NOMO-1 treated with dmso at 0.1 percent for 144 hours (cell line): Measurements from ENCODE around the gene PER3.
A peak's percentile ranks its signal among the peaks of the same experiment; 100 is the strongest.

Experiments used
- DNase-seq: peaks from one replicate; lab custom pipeline; 2025; ENCODE audit not compliant: unreplicated experiment; lab: John Stamatoyannopoulos, UW

Gene PER3

DNA sequence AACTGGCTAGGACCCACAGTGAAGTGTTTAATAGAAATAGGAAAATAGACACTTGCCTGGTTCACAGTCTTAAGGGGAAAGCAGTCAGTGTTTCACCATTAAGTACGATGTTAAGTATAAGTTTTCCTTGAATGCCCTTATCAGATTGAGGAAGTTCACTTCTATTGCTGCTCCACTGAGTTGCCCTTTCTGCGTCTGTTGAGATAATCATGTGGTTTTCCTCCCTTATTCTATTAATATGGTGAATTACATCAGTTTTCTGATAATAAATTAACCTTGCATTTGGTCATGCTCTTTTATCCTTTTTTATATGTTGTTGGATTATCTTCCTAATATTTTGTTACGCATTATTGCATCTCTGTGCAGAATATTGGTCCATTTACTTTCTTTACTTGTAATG is 47.4 kb downstream of the PER3 start:
- DNase-seq = peak; percentile 19

DNA sequence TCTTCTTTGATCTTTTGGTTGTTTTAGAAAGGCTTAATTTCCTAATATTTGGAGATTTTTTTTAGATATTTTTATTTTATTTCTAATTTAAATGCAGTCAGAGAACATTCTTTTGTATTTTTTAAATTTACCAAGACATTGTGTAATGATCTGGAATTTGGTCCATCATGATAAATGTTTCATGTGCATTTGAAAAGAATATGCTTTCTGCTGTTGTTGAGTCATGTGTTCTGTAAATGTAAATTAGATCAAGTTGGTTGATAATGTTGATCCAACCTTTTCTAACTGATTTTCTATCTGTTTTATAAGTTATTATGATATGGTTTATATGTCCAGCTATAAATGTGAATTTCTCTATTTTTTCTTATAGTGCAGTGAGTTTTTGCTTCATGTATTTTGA is 48.9 kb downstream of the PER3 start:
- DNase-seq = no peak

DNA sequence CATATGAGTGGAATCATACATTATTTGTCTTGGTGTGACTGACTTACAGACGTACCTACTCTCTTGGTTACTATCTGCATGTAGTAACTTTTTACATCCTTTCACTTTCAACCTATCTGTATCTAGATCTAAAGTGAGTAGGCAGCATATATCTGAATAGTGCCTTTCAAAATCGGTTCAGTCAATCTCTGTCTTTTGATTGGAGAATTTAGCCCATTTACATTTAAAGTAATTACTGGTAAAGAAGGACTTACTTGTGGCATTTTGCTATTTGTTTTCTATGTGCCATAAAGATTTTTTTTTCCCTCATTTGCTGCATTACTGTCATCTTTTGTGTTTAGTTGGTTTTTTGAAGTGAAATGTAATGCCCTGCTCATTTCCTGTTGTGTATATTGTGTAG is 54.6 kb downstream of the PER3 start:
- DNase-seq = no peak

DNA sequence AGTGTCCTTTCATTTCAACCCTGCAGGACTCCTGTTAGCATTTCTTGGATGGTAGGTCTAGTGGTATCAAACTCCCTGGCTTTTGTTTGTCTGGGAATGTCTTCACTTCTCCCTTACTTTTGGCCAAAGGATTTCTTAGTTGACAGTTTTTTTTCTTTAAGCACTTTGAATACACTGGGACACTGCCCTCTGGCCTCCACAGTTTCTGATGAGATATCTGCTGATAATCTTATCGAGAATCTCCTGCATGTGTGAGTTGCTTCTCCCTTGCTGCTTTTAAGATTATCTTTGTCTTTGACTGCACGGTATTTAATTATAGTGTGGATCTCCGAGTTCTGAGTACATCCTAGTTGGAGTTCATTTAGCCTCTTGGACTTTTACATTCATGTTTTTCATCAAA is 55.4 kb downstream of the PER3 start:
- DNase-seq = no peak

DNA sequence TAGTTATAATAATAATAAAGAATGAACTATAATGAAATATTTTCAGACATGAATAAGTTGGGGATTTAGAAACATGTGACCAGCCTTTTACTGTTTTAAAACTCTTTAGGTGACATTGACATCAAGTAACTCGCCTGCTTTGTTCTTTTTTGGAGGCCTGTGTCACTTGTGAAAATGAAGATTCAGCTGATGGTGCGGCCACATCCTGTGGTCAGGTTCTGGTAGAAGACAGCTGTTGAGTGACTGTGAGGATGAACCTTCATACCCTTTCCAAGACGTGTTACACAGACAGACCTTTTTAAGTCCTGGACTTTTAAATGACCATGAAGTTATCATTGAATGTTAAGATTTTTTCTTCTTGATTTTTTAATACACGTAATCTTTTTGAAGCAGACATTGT is 58.4 kb downstream of the PER3 start:
- no peak for DNase-seq

DNA sequence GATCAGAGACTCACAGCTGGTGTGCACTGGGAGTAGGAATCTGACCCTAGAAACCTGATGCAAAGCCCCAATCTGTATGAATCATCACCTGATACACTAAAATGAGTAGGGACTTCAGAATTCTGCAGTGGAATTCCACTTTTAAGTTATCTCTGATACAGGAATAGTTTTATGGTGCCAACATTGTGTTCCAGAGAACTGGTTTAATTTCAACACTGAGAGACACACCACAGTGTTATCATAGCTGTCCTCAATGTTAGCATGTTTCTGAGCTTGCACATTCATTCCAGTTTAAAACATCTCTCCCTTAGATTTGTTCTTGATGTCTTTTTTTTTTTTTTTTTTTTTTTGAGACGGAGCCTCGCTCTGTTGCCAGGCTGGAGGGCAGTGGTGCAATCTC is 61.7 kb downstream of the PER3 start:
- DNase-seq = no peak

DNA sequence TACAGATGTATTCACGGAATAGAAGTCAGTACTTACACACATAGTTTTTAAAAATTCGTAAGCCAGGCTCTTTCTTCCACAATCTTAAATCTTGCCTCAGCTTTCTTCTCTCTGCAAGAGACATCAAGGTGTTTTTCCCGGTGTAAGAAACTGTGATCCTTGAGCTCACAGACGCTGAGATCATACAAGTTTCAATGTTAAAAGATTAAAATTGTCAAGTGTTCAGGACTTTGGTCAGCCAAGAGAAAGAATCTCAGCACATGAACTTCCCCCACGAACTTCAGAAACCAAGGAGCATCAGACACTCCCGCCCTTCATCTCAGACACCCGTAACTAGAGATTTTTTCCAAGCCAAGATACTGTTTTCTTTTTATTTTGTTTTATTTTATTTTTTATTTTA is 62.6 kb downstream of the PER3 start:
- DNase-seq = no peak

DNA sequence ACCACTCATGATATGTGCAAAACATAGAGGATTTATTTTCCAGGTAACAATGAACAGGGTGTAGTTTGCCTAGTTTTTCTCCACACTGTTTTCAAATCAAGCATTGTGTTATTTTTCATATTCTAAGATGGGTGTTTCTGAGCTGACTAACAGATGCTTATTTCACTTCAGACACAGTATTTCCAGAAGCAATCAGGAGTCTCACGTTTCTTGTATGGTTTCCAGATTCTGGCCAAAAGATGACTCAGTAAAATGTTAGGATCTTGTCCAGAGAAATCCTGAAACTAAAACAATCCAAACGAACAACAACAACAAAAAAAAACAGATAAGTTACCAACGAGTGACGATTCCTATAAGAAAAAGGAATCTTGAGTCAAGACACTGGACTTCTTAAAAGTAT is 63.5 kb downstream of the PER3 start:
- no peak for DNase-seq

DNA sequence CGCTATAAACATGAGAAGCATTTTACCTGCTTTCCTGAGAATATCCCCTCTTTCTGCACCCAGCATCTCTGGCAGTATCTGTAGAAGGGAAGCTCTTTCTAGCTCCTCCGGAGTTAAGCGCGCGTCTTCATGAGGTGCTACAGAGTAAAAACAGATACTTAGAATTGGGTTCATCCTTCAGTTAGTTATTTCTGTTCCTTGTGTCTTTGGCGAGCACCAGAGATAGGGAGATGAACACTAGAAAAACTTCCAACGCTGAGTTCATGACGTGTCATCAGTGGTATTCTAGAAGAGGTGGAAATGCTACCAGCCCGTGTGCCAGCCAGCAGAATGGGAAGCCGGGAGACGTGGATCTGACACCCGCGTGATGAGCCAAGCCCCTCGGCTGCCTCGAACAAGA is 66.7 kb downstream of the PER3 start:
- DNase-seq = no peak

DNA sequence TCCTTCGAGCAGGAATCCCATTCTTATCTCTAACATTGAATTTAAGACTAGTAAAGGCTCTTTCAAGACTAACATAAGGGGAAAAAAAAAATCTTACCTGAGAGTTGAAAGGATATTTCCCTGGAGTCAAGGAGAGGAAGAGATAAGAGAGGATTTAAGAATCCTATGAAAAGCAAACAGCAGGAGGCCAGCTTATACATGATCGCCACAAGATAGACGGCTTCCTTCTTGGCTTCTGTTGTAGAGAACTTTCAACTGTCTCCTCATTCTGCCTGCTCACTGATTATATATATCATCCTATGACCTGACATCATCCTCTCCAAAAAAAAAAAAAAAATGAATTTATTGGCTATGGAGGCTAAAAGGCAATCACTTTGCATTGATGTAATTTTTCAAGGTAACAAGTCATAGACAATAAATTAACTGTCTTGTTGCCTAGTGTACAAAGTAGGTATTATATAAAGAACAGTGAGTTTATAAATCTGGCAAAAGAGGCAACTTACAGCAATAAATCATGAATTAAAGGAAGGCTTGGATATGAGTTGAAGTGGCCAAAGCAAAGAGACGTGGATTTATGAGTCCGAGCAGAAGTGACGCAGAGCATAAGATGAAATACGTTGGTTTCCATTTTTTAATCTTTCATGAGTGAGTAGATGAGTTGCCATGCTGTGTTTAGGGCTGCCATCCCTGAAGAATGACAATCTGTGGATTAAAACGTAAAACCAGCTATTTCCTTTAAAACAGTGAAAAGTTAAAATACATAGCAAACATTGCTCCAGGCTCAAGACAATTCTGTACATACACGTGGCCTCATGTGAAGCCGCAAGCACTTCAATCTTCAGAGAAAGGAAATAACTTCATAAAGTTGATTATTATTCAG is 69.0 kb downstream of the PER3 start, which contains the start of gene UTS2:
Gene UTS2 (minus strand): TSS at position 262 of the 880 bp plus-strand sequence. CDS start 62 bp downstream, at position 200.
- DNase-seq = no peak

DNA sequence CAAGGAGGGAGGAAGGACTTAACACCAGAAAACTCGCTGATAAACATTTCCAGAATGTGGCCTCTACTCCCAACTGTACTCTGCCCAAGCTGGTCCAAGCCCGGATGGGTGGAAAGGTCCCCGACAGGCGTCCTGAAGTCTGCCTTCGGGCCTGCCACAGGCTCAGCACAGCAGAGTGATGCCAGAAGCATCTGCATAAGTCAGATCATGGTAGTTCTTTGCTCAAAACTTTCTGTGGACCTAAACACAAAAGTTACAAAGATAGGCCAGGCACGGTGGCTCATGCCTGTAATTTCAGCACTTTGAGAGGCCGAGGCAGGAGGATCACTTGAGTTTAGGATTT is 69.6 kb downstream of the PER3 start:
- no peak for DNase-seq

DNA sequence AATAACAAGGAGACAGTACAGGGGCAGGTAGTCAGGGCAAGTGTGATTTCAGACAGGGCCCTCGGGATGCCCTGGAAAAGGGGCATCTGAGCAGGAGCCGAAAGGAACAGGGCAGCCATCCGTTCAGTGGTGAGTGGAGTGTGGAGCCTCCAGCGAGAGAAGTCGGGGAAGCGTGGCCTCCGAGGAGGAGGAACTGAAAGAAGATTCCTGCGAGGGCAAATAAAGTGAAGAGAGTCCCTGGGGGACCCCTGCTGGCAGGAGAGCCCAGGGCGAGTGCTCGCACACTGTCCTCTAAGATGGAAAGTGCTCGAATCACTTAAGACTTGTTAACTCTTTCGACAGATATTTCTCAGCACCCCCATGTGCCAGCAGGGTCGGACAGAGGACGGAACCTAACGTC is 72.3 kb downstream of the PER3 start:
- DNase-seq = peak; percentile 55

DNA sequence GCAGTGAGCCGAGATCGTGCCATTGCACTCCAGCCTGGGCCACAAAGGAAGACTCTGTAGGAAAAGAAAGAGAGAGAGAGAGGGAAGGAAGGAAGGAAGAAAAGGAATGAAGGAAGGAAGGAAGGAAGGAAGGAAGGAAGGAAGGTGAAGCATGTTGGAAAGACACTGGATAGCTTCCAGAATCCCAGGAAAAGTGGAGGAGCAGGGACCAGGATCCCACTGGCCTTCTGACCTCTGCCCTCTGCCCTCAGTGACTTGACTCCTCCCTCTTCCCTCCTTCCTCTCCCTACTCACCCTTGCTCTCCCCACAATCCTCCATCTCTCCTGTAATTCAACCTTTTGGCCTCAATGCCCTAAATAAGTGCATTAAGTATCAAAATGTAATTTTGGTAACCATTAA is 72.9 kb downstream of the PER3 start:
- no peak for DNase-seq

DNA sequence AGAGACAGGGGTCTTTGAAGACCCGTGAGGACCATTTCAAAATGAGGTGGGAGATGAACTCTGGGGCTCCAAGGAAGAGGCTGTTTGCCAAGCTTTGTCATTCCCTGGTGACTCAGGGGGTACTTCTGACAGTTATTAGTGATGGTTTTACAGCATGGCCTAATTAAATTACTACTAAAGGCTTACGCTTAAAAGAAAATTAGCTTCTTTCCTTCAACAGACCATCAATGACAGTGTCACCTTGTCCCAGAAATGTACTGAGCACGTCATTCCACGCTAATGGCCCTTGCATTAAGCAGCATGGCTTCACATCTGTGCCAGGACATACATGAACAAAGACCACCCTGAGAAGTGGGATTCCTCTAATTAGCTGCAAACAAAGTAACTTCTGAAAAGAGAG is 73.9 kb downstream of the PER3 start:
- no peak for DNase-seq

DNA sequence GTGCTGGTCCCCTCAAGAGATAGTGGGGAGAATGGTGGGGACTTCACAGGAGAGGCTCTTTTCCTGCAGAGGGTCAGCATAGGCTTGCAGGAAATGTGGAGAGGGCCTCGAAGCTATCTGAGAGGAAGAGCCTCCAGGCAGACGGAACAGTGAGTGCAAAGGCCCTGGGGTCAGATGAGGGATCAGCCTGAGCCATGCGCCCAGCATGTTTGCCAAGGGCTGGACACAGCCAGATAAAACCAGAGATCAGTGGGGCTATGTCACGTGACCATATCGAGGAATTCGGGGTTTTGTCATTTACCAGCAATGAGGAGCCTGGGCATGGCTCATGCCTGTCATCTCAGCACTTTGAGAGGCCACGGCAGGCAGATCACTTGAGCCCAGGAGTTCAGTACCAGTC is 75.3 kb downstream of the PER3 start:
- no peak for DNase-seq

DNA sequence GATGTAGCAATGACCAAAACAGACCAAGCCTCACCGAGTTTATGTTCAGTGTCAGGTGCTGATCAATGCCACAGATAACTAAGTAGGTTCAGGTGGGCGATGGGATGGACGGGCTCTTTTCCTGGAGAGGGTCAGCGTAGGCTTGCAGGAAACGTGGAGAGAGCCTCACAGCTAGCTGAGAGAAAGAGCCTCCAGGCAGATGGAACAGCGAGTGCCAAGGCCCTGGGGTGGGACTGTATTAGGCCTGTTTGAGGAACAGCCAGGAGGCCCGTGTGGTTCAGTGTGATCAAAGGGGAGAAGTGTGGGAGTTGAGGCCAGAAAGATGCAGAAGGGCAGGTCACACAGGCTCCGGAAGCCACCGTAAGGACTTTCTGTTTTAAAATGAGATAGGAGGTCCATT is 76.0 kb downstream of the PER3 start:
- DNase-seq = no peak

DNA sequence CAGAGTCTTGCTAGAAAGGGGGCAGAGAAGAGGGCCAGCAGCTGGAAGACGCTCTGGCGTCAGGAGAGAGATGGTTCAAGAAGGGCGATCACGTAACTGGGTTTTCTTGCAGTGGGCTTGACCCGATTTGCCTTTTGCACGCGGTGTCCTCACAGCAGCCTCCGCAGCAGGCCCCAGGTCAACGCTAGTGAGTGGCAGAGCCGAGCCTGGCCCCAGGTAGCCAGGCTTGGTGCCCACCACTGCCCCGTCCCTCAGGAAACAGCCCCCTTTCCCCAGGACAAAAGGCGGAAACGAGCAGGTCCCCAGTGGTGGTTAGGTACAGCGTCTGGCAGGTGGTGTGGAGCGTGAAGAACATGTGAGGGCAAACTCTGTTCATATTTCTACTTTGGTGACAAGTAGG is 77.4 kb downstream of the PER3 start:
- DNase-seq = no peak

DNA sequence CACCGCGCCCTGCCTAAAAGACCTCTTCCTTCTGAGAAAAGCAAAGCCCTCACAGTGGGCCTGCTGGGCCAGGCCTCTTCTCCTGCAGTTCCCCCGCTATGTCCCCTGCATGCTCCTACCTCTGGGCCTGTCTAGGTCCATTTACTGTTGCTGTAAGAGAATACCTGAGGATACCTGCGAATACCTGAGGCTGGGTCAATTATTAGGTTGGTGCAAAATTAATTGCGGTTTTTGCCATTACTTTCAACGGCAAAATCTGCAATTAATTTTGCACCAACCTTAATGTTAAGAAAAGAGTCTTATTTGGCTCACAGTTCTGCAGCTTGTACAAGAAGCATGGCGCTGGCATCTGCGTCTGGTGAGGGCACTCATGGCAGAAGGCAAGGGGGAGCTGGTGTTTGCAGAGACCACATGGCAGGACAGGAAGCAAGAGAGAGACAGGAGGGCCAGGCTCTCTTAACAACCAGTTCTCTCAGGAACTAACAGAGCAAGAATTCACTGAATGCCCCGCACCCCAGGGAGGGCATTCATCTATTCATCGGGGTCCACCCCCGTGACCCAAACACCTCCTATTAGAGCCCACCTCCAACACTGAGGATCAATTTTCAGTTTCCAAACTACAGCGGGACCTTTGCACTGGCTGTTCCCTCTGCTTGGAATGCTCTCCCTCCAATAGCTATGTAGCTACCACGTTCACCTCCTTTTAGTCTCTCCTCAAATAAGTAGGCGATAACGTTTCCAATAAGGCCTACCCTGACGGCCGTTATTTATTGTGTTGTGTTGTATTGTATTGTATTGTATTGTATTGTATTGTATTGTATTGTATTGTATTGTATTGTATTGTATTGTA is 78.3 kb downstream of the PER3 start:
- DNase-seq = no peak

DNA sequence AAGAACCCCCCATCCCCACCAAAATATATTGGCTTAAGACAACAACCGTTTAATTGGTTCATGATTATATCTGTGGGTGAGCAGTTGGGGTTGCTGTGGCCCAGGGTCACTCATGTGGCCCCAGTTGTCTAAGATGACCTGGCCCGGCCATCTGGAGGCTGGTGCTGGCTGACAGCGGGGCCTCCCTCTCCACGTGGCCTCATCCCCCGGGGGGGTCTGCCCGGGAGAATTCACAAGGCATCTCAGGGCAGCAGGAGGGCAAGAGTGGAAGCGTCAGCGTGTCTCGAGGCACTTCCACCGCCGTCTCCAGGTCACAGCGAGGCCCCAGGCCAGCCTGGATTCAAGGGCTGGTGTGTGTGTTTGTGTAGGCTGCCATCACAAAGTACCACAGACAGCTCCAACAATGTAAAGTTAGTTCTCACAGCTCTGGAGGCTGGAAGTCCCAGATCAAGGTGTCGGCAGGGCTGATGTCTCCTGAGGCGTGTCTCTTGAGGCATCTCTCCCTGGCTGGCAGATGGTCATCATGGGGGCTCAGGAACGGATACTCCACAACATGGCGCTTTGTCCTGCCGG is 79.8 kb downstream of the PER3 start:
- DNase-seq = no peak

DNA sequence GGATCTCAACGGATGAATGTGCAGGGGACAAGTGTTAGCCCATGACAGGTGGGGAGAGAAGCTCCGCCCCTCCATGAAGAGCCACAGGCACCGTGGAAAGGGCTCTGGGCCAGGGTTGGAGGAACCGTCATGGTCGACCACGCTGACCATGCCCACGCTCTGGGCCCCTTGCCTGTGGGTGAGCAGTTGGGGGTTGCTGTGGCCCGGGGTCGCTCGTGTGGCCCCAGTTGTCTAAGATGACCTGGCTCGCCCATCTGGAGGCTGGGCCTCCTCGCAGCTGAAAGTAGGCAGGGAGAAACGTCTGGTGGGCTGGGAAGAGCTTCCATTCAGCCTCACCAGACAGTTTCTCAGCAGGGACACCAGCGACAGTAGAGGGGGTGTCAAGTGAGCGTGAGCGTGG is 81.9 kb downstream of the PER3 start:
- DNase-seq = no peak

DNA sequence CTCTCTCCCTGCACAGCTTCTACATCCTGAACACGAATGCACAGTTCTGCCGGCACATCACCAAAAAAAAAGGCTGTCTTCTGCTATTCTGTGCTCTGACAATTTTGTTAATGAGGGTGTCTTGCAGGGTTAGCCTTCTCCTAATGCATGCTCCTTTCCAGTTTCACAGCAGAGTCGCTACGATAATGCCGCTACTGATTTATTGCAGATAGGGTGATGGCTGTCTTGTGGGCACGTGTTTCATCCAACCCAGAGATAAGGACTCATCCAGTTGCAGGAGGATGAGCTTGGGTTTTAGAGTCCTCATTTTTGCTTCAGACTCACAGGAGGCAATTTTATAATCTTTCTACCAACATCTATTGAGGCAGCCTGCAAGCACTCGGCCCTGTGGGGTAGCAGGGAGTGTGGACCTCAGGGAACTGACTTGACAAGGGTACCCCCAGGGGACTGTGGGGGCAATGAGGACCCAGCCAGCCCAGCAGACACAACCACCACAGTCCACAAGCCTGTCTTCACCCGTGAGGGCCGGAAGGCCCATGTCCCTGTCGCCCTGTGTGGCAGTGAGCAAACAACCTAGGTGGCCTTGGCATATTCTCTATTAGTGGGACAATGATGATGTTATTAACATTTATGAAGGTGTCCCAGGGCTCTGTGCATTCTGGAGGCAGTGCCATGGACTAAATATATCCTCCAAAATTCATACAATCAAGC is 84.1 kb downstream of the PER3 start:
- no peak for DNase-seq
